Measurements from ENCODE around the gene RAPH1.

RAPH1 gene

GRCh38 chr2:203352604-203353255 is 182.4 kb downstream of the RAPH1 start:
- H3K27ac ChIP-seq: no peak overlapping the region
- no peak for TF ChIP-seq CTCF (conservative IDR thresholded peaks at IDR 0.05)

- no peak for TF ChIP-seq CTCF (conservative IDR thresholded peaks at IDR 0.05)
- no peak overlapping the region for H3K27ac ChIP-seq
These were observed 187.7 kb downstream of the RAPH1 start for GRCh38 chr2:203347375-203347774.

GRCh38 chr2:203346612-203347011 is 188.5 kb downstream of the RAPH1 start:
- no peak overlapping the region for H3K27ac ChIP-seq
- TF ChIP-seq CTCF (conservative IDR thresholded peaks at IDR 0.05): no peak

GRCh38 chr2:203344667-203345066 is 190.4 kb downstream of the RAPH1 start:
- H3K27ac ChIP-seq: no peak overlapping the region
- TF ChIP-seq CTCF (conservative IDR thresholded peaks at IDR 0.05): no peak
